Adipose tissue (tissue), 3 donors: ENCODE measurements around the gene DOLK. TPM values are rescaled to one million over a fixed set of nuclear protein-coding genes. Genes with fewer than 3 reads are reported as not detected.
A peak's percentile ranks its signal among the peaks of the same experiment; 100 is the strongest.
"Not testable (repeated sequence)": the region's sequence is repeated elsewhere in the genome, so short reads cannot be mapped to it uniquely, and the experiment has no call there.

Experiments used
- H3K27ac ChIP-seq: one replicate; pipeline ENCODE4 v1.5.1; 2013; ENCODE audit warnings: low read depth, low read length
- WGBS, 3 donors: extraction: QIAGEN DNeasy Blood & Tissue Kit; methylation state at CpG; one replicate each; pipeline ENCODE4 v1.1.7; 2013; 5-methylcytosine and 5-hydroxymethylcytosine counted together
- polyA plus RNA-seq, 3 donors: library from polyadenylated mRNA; stranded (reverse); fragments of 200-250 nt; gene quantifications; one replicate each; pipeline ENCODE4 v1.2.3, GENCODE V29; 2013
- donor health status: healthy with polysubstance abuse.
- donor health status: Bipolar disorder and iron deficiency.
- donor health status: healthy.

DOLK gene
- polyA plus RNA-seq, result 10 to 100 TPM in 1 of 3 donors, 1 to 10 TPM in 2; 4.7 to 15.5 (median 9.5) TPM

DNA sequence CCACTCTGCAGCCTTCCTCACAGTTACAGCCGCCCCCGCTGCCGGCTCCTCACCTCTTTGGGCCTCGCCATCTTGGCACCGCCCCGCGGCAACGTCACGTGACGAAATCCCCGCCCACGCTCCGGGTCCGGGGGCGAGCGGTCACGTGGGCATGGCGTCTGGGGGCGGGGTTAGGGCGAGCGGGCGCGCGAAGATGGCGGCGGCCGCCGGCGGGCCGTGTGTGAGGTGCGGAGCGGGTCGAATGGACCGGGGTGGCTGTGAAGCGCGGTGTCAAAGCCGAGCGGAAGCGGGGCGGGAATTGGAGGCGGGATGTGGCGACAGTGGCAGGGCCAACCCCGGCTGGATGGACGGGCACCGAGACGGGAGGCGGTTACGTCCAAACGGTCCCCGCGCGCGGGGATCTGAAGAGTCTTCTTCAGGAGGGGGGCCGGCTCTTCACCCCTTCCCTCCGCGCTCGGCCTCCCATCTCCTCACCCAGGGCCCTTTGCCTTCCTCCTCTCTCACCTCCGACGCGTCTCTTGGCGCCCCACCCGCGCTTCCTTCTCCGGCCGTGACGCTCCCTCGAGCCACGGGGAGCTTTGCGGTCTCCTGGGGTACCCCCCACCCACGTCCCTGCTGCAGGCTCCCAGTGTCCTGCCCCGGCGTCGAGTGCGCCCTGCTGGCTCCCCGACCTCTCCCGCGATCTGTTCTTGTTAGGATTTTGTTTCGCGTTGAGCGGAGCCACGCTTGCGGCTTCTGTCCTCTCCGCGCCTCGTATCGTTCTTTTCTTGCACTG is at the start of gene DOLK, which contains the start of gene NUP188:
TSS of gene DOLK (minus strand) at position 77 of the 775 bp plus-strand sequence. CDS start 300 bp downstream, outside the sequence.
TSS of gene NUP188 (plus strand) at position 173 of the 775 bp plus-strand sequence. CDS start at position 194, 21 bp downstream.
- 0 to 1% (median 1%) methylated on average over 65 to 86 of the region's 86 CpGs for WGBS, 3 donors
- H3K27ac ChIP-seq, result peak within 1 kb of the TSS; percentile 68

DNA sequence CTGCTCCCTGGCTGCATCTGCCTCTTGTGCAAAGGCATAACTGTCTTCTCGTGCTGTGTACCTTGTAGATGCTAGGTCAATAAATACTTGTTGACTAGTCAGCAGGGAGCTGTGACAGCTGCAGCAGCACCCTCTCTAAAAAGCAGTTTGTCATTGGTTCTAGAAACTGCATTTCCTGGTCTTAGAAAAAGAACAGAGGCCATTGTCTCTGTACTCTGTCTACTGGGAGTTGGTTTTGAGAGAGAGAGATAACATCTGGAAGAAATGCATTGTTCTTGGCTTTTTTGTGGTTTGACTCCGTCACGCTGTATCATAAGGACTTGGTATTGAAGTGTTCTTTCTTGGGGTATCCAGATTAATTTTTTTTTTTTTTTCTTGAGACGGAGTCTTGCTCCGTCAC is 48.4 kb upstream of the DOLK start:
- no peak overlapping the region for H3K27ac ChIP-seq
- WGBS, 3 donors, result 84 to 93% (median 88%) methylated on average over 5 of the region's 5 CpGs

DNA sequence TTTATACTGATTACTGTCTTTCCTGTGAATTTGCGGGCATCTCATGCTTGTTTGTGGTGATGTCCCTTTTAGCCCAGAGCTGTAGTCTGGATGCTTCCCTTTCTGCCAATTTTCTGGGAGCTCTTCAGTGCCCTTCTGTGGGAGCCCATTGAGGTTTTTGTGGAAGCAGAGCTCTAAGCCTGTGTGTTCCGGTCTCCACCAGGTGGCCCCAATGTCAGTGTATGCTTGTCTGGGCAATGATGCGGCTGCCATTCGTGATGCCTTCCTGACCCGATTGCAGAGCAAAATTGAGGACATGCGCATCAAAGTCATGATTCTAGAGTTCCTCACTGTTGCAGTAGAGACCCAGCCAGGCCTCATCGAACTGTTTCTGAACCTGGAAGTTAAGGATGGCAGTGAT is 45.6 kb upstream of the DOLK start:
- 72 to 82% (median 76%) methylated on average over 7 of the region's 7 CpGs for WGBS, 3 donors
- no peak overlapping the region for H3K27ac ChIP-seq

DNA sequence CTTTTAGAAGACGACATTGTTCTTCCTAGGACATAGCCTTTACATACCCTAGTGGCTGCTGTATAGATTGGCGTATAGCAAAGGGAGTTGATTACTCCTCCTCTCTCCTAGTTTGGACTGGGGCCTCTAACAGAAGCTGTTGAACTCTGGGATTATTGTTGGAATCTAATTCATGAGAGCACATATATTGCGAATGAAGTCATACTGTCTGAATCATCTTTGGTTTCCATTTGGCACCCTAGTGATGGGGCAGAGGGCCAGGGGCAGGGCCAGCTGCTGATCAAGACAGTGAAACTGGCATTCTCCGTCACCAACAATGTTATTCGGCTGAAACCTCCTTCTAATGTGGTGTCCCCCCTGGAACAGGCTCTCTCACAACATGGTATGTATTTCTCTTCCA is 40.4 kb upstream of the DOLK start:
- no peak overlapping the region for H3K27ac ChIP-seq
- WGBS, 3 donors, result 86 to 94% (median 94%) methylated on average over 5 of the region's 5 CpGs

DNA sequence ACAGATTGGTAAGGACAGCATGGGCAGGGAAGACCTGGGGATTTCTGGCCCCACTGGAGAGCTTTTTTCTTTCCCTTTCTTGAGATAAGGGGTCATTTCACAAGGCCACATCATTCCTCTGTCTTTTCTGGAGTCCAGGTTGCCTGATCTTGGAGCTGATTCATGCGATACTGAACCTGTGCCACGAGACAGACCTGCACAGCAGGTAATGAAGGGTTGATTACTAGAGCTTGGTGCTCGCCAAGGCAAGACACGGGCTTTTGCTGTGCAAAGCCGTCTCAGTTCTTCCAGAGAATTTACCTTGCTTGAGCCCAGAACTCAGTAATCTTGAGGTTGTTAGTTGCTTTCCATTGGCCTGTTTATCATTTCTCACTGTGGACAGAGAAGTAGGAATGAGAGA is 39.3 kb upstream of the DOLK start:
- WGBS, 3 donors, result 82 to 96% (median 93%) methylated on average over 5 of the region's 5 CpGs
- H3K27ac ChIP-seq, result no peak overlapping the region

DNA sequence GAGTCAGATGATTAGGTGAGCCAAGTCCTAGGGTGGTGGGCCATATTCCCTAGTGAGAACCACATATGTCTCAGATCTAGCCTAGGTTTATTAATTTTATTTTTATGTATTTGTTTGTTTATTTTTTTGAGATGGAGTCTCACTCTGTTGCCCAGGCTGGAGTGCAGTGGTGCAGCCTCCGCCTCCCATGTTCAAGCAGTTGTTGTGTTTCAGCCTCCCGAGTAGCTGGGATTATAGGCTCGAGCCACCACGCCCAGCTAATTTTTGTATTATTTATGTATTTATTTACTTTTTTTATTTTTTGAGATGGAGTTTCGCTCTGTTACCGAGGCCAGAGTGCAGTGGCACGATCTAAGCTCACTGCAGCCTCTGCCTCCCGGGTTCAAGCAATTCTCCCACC is 36.1 kb upstream of the DOLK start:
- no peak overlapping the region for H3K27ac ChIP-seq
- WGBS, 3 donors, result 96 to 97% (median 96%) methylated on average over 8 of the region's 8 CpGs

DNA sequence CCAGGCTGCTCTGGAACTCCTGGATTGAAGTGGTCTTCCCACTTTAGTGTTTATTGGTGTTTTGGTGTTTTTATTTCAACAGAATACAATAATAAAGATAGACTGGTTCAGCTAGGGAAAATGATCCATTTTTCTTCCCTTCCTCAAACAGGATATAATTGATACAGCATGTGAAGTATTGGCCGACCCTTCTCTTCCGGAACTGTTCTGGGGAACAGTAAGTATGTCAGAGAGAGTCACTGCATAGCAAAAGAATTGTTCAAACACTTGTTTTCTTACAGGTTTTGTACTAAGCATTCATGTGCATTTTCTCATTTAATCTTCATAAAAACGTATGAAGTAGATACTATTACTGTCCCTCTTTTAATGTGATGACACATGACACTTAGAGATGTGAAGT is 31.7 kb upstream of the DOLK start:
- WGBS, 3 donors, result 83 to 94% (median 89%) methylated on average over 3 of the region's 3 CpGs
- H3K27ac ChIP-seq, result no peak overlapping the region

DNA sequence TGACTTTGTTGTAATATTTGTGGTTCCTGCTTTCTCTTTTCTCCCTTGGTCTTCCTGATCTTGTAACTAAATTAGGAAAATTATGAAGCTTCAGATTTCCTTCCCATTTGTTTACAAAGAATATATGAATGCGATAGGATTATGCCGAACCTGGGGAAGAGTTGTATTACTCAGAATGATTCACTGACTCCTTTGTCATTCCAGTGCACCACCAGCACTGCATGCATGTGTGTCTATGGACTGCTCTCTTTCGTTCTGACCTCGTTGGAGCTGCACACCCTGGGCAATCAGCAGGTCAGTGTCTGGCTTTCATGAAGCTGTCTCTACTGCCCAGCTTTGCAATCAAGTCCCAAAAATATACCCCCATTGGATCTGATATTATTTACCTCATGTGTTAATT is 25.6 kb upstream of the DOLK start:
- 81 to 89% (median 89%) methylated on average over 4 of the region's 4 CpGs for WGBS, 3 donors

DNA sequence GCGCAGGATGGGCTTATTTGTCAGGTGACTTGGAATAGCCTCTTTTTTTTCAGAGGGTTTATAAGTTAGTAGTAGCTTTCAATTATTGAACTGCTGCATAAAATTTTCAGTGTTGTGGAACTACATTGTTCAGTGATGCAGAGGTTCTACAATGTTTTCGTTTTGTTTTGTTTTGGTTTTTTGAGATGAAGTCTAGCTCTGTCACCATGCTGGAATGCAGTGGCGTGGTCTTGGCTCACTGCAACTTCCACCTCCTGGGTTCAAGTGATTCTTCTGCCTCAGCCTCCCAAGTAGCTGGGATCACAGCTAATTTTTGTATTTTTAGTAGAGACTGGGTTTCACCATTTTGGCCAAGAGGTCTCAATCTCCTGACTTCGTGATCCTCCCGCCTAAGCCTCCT is 22.1 kb upstream of the DOLK start:
- 93 to 97% (median 94%) methylated on average over 5 of the region's 5 CpGs for WGBS, 3 donors
- H3K27ac ChIP-seq, result no peak overlapping the region

More for the DNA sequence above, 25.6 kb upstream of the DOLK start:
- no peak overlapping the region for H3K27ac ChIP-seq

DNA sequence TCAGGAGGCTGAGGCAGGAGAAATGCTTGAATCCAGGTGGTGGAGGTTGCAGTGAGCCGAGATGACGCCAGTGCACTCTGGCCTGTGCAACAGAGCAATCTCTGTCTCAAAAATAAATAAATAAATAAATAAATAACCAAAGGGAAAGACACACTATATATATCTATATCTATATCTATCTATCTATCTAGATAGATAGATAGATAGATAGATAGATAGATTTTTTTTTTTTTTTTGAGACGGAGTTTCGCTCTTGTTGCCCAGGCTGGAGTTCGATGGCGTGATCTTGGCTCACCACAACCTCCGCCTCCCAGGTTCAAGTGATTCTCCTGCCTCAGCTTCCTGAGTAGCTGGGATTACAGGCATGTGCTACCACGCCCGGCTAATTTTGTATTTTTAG is 14.0 kb upstream of the DOLK start:
- WGBS, 3 donors, result 95 to 97% (median 97%) methylated on average over 9 of the region's 9 CpGs
- H3K27ac ChIP-seq, result not testable (repeated sequence)

DNA sequence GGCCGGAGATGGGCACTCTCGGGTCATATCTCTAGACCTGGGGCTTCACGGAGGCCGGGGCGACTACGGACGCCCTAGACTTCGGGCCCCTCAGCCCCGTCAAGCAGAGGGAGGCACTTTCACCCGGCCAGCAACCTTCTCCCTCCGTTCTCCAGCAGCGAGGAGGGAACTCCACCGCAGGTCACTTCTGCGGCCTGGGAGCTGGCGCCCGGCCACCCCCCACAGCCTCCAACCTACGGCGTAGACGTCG is 201 bp downstream of the DOLK start:
- H3K27ac ChIP-seq, result no peak overlapping the region
- 0 to 1% (median 0%) methylated on average over 11 to 20 of the region's 20 CpGs for WGBS, 3 donors

DNA sequence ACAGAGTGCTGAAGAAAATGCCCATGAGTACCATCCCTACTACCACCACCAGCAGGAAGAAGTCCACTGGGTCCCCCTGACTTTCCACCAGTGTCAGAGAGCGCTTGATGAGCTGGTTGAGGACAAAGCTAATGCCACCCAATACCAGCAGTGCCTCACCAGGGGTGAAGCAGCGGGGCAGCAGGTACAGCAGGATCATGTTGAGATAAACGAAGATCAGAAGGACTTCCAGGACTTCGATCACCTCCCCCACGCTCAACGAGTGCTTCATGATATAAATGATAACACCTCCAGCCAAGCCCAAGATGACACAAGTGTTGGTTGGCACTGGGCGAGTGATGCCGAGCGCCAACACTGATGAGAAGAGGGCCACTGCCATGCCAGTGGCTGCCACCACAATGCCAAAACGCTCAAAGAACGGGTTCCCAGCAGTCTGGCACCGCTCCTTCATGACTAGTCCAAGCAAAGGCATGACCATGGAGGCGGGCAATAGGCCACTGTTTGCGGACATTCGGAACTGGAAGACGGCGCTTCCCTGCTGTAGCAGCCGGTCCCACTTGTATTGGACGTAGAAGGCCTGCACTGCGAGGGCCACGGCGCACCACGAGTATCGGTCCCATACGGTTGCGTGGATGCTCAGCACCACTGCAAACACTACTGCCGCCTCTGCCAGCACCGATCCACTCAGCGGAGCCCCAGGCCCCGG is 679 bp downstream of the DOLK start:
- 21 to 31% (median 28%) methylated on average over 30 of the region's 30 CpGs for WGBS, 3 donors
- H3K27ac ChIP-seq, result no peak overlapping the region

DNA sequence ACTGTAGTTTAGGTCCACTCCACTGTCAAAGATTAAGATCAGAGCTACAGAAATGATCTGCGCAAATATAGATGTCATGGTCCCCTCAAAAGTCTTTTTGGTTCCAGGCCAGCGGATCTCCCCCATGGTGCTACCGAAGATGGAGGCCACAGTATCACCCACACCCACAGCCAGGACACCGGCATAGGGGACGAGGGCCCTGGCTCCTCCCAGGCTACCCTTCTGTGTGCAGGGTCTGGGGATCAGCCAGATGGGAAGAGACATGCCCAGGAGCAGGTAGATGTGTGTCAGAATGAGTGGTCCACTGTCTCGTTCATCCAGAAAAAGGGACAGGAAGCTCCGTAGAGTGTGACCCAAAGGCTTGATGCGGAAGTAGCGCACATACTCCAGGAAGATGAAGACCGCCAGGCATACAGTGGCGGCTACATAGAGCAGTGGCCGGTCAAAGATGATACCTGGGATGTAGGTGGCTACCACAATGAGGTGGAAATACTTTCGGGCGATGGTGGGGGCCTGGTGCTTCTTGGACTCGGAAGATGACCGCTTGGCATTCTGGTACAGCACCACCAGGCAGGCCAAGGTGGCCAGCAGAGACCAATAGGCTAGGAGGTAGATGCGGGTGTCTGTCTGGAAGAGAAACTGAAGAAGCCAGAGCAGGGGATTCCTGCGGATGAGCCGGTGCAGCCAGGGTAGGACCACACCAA is 1.5 kb downstream of the DOLK start:
- WGBS, 3 donors, result 95 to 97% (median 96%) methylated on average over 19 of the region's 19 CpGs
- no peak overlapping the region for H3K27ac ChIP-seq

DNA sequence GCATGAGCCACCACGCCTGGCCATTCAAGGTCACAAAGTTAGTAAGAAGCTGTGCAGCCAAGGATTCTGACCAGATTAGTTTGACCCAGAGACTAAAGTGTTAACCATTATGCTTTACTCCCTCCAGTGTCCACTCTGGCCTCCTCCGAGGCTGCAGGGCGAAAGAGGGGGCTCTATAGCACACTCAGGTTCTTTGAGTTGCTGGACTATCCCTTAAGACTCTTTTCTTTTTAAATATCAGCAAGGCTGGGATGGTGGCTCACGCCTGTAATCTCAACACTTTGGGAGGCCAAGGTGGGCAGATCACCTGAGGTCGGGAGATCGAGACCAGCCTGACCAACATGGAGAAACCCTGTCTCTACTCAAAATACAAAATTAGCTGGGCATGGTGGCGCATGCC is 2.4 kb downstream of the DOLK start:
- not testable (repeated sequence) for H3K27ac ChIP-seq
- 86 to 92% (median 90%) methylated on average over 7 of the region's 7 CpGs for WGBS, 3 donors

DNA sequence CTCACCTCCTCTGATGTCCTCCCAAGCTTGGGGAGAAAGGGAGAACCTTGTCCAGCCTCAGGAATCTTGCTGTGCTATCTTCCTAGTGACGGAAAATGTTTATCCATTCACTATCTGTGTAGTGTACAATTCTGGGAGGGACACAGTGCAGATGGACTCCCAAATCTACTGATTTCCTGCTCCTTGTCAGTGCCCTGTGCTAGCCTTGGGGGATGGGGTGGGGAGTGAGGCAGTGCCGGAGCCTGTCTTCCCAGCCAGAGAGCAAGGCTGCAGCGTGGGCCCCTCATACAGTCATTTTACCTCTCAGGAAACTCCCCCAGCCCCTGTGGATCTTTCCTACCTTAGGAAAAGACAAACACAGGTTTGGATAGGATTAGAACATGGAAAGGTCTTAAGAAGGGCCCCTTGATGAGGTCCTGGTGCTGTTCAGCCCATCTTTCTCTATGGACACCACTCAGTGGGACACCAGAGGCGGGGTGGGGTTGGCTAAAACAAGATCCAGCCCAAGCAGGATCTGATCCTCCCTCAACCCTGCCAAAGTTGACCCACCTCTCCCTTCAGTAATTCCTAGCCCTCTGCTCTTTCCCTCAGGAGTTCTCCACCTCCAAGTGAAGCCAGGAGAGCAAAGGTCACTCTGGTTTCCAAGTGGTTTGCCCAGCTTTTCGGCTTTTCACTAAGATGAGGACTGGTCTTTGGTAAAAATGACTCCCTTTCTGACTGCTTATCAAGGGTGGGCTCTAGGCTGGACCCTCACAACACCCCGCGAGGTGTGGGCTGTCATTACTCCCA is 3.4 kb downstream of the DOLK start:
- 86 to 90% (median 87%) methylated on average over 7 of the region's 7 CpGs for WGBS, 3 donors
- H3K27ac ChIP-seq, result no peak overlapping the region

DNA sequence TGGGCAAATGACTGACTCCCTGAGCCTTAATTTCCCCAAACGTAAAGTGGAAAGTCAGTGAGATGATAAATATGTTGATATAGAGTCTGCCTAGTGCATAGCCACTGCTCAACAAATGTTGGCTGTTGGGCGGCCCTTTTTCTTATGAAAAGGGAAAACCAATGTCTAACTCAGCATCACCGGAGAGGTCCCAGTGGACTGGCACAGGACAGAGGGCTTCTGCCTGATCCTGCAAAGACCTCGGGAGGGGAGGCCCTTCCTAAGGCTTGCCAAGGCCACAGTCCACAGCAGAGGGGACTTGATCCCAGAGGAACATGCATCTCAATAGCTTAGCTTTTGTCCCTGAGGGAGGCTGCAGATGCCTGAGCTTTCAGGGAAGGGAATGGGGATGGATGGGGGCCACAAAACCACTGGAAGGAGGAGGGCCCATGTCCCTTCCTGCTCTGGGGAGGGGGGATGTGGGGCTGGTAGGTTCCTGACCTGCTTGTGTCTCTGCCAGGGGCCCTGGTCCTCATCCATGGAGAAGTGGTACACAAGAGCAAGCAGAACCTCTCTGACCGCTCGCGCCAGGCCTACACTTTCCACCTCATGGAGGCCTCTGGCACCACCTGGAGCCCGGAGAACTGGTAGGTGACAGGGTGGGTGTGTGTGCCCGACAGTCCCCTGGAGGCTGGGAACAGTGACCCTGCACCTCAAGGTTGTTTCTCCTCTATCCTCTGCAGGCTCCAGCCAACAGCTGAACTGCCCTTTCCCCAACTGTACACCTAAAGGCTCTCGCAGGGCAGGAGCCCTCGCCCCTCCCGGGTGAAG is 6.3 kb downstream of the DOLK start:
- 78 to 88% (median 85%) methylated on average over 11 to 12 of the region's 12 CpGs for WGBS, 3 donors

DNA sequence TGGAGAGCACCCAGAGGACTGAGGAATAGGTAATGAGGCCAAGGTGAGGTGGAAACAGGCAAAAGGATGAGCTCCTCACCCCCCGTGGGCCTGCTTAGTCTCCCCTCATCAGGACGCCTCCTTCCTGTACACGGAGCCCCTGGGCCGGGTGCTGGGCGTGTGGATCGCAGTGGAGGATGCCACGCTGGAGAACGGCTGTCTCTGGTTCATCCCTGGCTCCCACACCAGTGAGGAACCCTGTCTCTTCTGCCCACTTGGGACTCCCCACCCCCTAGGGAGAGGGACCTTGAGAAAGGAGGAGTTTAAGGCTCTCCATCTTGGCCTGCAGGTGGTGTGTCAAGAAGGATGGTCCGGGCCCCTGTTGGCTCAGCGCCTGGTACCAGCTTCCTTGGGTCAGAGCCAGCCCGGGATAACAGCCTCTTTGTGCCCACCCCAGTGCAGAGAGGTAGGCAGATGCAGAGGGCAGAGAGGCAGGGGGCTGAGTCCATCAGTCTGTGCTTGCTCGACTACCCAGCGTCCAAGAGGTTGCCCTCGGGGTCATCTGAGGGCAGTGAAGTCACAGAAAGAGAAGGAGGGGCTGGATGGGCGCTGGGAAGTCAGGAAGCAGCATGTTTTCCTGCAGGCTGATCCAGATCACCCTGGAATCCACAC is 7.0 kb downstream of the DOLK start:
- 61 to 74% (median 68%) methylated on average over 13 to 15 of the region's 15 CpGs for WGBS, 3 donors
- H3K27ac ChIP-seq, result no peak overlapping the region

More for the DNA sequence above, 6.3 kb downstream of the DOLK start:
- no peak overlapping the region for H3K27ac ChIP-seq
